HG02870 (cell line): ENCODE measurements around the gene SFXN4.
"Not testable (repeated sequence)": the region's sequence is repeated elsewhere in the genome, so short reads cannot be mapped to it uniquely, and the experiment has no call there.

ENCODE experiments used
- ATAC-seq: cut with Tn5 transposase; IDR thresholded peaks from one replicate; pipeline ENCODE4 v1.9.1; 2021; ENCODE audit warnings: mild to moderate bottlenecking, moderate library complexity; ENCODE audit not compliant: unreplicated experiment

SFXN4 gene

GRCh38 chr10:119190954-119191785 lies 25.7 kb upstream of the SFXN4 start:
- no peak for ATAC-seq

GRCh38 chr10:119190353-119190752 lies 24.8 kb upstream of the SFXN4 start:
- ATAC-seq: no peak

GRCh38 chr10:119189811-119190282 lies 24.3 kb upstream of the SFXN4 start:
- ATAC-seq: peak; percentile 35

- ATAC-seq: no peak
These were observed 18.3 kb upstream of the SFXN4 start for GRCh38 chr10:119183664-119184412.

DNA sequence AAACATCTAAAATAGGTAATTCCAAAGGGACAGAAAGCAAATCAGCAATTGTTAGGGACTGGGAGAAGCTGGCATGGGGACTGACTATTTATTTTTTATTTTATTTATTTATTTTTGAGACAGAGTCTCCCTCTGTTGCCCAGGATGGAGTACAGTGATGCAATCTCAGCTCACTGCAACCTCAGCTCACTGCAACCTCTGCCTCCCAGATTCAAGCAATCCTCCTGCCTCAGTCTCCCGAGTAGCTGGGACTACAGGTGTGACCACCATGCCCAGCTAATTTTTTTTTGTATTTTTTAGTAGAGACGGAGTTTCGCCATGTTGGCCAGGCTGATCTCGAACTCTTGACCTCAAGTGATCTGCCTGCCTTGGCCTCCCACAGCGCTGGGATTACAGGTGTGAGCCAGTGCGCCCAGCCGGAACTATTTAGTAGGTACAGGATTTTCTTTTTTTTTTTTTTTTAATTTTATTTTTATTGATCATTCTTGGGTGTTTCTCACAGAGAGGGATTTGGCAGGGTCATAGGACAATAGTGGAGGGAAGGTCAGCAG lies 15.4 kb upstream of the SFXN4 start:
- not testable (repeated sequence) for ATAC-seq

DNA sequence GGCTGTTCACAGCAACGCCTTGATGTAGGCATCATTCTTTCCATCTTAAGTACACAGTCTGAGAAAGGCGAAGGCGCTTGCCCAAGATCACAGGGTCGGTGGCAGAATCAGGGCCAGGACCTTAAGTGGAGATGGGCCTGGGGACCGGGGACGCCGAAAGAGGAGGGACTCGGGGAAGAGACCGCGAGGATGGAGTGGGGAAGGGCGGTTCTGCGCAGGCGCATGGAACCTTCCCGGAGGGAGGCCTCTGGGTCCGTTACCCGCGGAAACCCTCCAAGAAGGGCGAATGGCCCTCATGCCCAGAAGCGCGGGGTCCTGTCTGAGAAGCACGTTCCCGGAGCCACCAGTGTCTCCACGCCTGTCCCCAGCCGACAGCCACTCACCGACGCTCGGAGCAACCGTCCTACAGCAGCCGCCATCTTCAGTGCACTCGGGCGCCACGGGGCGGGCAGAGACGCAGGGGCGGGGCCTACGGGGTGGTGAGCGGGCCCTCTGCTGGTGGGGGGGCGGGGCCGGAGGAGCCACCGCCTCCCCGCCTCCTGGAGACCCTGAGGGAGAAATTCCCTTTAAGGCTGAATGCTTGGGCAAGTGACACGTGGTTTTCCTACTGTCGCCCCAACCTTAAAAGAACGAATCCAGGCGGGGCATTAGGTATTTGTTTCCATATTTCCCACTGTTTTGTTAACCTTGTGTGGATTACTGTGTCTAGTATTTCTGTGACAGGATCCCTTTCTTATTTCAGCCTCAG lies 13.0 kb upstream of the SFXN4 start, which contains the start of gene PRDX3:
Gene PRDX3, minus strand, starts transcription at position 441 of the 748 bp plus-strand sequence. Its CDS starts 22 bp downstream, at position 419.
- peak; percentile 75 for ATAC-seq

GRCh38 chr10:119177708-119178371 lies 12.3 kb upstream of the SFXN4 start:
- ATAC-seq: no peak

DNA sequence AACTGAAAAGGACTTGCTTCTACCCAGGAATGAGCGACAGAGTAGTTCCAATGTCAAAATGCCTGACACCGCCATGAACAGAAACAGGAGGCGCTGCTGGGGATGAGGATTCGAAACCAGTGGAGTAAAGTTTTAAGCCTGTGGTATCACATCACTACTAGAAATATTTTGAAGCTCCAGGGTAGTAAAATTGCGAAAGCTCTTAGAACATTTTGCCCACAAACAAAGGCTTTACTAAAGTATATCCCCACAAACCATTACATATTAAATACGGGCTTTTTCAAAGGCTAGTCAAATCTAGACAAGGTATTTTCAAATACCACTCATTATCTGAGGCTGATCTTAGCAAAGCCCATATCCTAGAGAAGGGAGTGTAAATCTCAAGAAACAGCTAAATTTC lies 10.7 kb upstream of the SFXN4 start:
- peak; percentile 42 for ATAC-seq

DNA sequence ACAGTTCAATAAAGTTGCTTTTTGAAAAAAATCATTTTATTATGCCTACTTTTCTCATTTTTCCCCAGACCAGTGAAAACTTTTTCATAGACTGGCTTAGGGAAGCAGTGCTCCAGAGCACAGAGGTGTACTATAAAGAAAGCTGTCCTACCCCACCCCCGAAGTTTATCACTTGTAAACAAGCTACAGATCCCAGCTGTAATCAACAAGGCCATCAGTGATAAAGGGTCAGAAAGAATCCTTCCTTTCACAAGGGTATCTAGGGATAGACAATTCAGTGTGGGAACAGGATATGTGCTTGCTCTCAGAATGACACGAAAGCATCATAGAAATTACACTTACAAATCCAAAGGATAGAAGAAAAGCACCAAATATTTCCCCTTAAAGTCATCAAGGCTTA lies 8.6 kb upstream of the SFXN4 start:
- ATAC-seq: no peak

- ATAC-seq: no peak
These were observed 1.5 kb upstream of the SFXN4 start for GRCh38 chr10:119167041-119167440.

DNA sequence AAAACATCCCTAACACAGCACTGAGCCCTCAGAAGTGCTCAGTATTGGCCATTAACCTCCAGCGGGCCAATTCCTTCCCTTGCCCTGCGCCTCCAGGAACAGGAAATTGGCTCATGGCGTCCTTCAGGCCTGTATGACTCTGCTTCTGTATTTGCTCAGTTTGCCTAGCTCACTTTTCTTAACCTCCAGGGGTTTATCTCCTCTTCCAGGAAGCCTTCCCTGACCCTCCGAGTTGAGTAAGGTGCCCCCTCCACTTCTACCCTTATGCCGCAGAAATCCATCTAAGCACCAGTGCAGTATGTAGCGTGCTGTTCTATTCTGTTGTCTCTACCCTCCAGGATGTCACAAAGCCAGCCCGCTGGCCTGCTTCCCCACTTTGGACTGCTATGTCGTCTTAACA lies 1.1 kb upstream of the SFXN4 start:
- no peak for ATAC-seq

DNA sequence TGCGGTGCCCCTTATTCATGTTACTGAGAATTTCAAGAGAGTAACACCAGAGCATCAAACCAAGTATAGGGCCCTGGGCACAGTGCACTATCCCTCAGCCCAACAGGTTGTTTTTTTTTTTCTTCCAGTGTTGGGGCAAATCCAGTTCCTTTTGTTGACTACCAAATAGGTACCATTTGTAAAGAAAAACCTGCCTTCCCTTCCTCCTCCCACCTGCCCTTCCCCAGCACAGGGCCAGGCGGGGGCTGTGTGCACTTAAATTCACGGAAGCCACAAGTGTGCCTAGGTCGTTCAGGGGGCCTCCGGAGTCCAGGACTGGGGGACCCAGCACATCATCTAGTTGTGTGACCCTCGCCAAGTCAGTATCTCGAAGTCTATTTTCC lies 595 bp upstream of the SFXN4 start:
- peak; percentile 9 for ATAC-seq

GRCh38 chr10:119162452-119163092 lies 2.9 kb downstream of the SFXN4 start:
- no peak for ATAC-seq

GRCh38 chr10:119161680-119162451 lies 3.6 kb downstream of the SFXN4 start:
- no peak for ATAC-seq

DNA sequence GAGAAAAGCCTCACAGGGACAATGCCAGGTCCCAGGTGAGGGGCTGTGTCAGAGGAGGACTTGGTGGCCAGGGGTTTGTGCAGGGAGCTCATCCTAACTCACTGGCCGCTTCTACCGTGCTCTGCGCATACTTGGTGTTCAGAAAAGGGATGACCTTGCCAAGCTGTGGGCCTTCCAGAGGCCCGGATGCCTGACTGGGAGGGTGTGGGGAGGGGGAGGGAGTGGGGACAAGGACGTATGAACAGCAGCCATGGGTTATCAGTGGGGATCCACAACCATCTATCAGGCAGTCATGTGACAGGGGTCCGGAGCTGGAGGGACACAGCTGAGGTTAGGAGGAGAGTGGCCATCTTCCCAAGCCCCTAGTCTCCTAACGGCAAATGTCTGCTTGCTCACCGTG lies 6.2 kb downstream of the SFXN4 start:
- no peak for ATAC-seq

DNA sequence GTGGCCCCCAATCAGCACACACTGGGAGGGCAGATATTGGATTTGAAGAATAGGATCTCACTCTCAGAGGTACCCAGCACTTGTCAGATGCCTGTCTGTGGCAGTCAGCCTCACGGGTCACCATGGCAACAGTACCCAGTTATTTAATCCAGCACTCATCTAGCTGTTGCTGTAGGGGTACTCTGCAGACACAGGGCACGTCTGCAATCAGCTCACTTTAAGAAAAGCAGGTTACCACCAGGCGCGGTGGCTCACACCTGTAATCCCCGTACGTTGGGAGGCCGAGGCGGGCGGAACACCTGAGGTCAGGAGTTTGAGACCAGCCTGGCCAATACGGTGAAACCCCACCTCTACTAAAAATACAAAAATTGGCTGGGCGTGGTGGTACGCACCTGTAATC lies 11.9 kb downstream of the SFXN4 start:
- ATAC-seq: no peak

DNA sequence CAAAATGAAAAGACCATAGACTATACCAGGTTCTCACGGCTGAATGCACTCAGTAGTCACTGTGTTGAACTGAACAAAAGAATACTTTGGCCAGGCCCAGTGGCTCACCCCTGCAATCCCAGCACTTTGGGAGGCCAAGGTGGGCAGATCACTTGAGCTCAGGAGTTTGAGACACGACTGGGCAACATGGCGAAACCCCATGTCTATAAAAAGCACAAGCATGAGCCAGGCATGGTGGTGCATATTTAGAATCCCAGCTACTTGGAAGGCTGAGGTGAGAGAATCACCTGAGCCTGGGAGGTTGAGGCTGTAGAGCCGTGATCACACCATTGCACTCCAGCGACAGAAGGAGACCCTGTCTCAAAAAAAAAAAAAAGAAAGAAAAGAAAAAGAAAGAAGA lies 12.5 kb downstream of the SFXN4 start:
- ATAC-seq: no peak

GRCh38 chr10:119151601-119152000 lies 13.9 kb downstream of the SFXN4 start:
- not testable (repeated sequence) for ATAC-seq

- no peak for ATAC-seq
These were observed 15.8 kb downstream of the SFXN4 start for GRCh38 chr10:119149729-119150128.
